NB4 (cell line): ENCODE results near the gene GNAO1.

Experiments
- DNase-seq: peaks from one replicate; pipeline ENCODE4 v3.0.0; 2010; ENCODE audit warnings: low read depth
- H3K4me3 ChIP-seq: one replicate; pipeline ENCODE4 v1.5.1; 2011; ENCODE audit warnings: mild to moderate bottlenecking, low read depth, low read length, moderate library complexity
- CTCF ChIP-seq: IDR thresholded peaks from one replicate; pipeline ENCODE4 v1.5.1; 2012; ENCODE audit warnings: low read depth, low read length
- MYC ChIP-seq: IDR thresholded peaks from 2 replicates; pipeline ENCODE4 v1.6.1; 2011; ENCODE audit warnings: low read depth, low read length
- POLR2A ChIP-seq: IDR thresholded peaks from 2 replicates; pipeline ENCODE4 v1.6.1; 2011; ENCODE audit warnings: mild to moderate bottlenecking; ENCODE audit not compliant: insufficient read length; ENCODE audit errors: extremely low read depth
- TF ChIP-seq, protein P1 (sequence below): IDR thresholded peaks from 2 replicates; pipeline ENCODE4 v1.6.1; 2011; ENCODE audit warnings: low read depth, low read length

The GNAO1 gene

DNA sequence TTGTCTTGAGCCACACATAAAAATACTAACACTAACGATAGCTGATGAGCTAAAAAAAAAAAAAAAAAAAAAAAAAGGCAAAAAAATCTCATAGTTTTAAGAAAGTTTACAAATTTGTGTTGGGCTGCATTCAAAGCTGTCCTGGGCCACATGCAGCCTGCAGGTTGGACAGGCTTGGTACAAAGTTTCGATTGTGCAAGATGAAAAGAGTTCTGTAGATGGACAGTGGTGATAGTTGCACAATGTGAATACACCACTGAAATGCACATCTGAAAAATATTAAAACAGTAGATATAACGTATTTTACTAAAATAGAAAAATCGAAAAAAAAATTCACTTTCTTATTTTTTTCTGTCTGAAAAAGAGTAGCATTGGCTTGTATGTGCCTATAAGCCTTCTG lies 191.2 kb downstream of the GNAO1 start:
- TF ChIP-seq POLR2A (no peak), CTCF (no peak), MYC (no peak)
- TF ChIP-seq, protein P1, sequence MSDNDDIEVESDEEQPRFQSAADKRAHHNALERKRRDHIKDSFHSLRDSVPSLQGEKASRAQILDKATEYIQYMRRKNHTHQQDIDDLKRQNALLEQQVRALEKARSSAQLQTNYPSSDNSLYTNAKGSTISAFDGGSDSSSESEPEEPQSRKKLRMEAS: no peak
- no peak overlapping the region for H3K4me3 ChIP-seq
- DNase-seq: no peak

- no peak overlapping the region for H3K4me3 ChIP-seq
- DNase-seq: no peak
- TF ChIP-seq MYC (no peak), CTCF (no peak), POLR2A (no peak)
- TF ChIP-seq, protein P1: no peak
Measured at GRCh38 chr16:56382901-56383355, 191.6 kb downstream of the GNAO1 start.

GRCh38 chr16:56384074-56384721 lies 192.9 kb downstream of the GNAO1 start:
- DNase-seq: no peak
- no peak for TF ChIP-seq CTCF
- TF ChIP-seq, protein P1: no peak
- no peak for TF ChIP-seq MYC
- no peak for TF ChIP-seq POLR2A
- no peak overlapping the region for H3K4me3 ChIP-seq

DNA sequence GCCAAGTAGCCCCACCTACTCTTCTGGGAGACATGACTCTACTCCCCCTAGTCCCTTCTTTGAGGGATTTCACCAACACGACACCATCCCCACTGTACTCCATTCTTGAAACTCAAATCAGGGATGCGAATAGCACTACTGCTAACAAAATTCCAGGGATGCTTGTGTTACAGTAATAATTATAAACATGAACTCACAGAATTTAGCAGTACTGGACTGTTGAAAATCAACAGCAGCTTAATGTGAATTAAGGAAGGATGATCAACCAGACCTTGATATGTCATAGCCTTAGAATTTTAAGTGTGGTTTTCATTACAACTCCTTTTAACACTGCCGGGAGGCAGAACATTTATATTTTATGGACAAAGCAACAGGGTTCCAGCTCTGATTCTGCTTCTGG lies 196.1 kb downstream of the GNAO1 start:
- no peak for DNase-seq
- no peak overlapping the region for H3K4me3 ChIP-seq
- TF ChIP-seq CTCF: no peak
- TF ChIP-seq, protein P1: no peak
- no peak for TF ChIP-seq MYC
- no peak for TF ChIP-seq POLR2A

DNA sequence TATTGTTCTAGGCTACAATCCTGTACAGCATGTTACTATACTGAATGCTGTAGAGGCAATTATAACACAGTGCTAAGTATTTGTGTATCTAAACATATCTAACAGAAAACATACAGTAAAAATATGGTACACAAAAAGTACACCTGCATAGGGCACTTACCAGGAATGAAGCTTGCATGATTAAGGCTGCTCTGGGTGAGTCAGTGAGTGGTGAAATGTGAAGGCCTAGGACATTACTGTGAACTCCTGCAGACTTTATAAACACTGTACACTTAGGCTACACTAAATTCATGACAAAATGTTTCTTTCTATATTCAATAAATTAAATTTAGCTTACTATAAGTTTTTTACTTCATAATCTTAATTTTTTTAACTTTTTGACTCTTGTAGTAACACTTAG lies 196.9 kb downstream of the GNAO1 start:
- TF ChIP-seq, protein P1: no peak
- no peak for TF ChIP-seq POLR2A
- no peak for TF ChIP-seq CTCF
- TF ChIP-seq MYC: no peak
- no peak overlapping the region for H3K4me3 ChIP-seq

More for the DNA sequence above, 196.9 kb downstream of the GNAO1 start:
- no peak for DNase-seq
